Measurements from ENCODE around the gene ERMAP. TPM values are rescaled to one million over a fixed set of nuclear protein-coding genes. Genes with fewer than 3 reads are reported as not detected.

ERMAP gene
- total and polyA plus RNA-seq, 10 donors, result 3.0 to 19.3 (median 13.1) TPM

- intact Hi-C loops (cut with DNase I; ENCODE audit: low total_unique reads), result no loop called here
- Histone ChIP-seq H3K9me3 (no peaks in the 10 kb centered on the region), H3K4me3 (no peak overlapping the region), H3K27ac (no peak overlapping the region), H3K27me3 (replicated peaks in 1 of 7) (peaks cover 0 to 5% (median 0%) of the 10 kb centered on the region in 7 donors), H3K36me3 (no peaks in the 10 kb centered on the region), H3K4me1 (no peaks in the 10 kb centered on the region)
- no peak for DNase-seq
- 84 to 88% (median 86%) methylated on average over 16 of the region's 16 CpGs for WGBS, 5 donors
- TF ChIP-seq CTCF (IDR thresholded peaks at IDR 0.05 in 8 of 11, conservative IDR thresholded peaks at IDR 0.05 in 3 of 11), result no peak
- TF ChIP-seq POLR2A (IDR thresholded peaks at IDR 0.05), result no peak
- TF ChIP-seq POLR2AphosphoS5 (IDR thresholded peaks at IDR 0.05), result no peak
Observed at GRCh38 chr1:42886046-42886739, 69.3 kb downstream of the ERMAP start.

DNA sequence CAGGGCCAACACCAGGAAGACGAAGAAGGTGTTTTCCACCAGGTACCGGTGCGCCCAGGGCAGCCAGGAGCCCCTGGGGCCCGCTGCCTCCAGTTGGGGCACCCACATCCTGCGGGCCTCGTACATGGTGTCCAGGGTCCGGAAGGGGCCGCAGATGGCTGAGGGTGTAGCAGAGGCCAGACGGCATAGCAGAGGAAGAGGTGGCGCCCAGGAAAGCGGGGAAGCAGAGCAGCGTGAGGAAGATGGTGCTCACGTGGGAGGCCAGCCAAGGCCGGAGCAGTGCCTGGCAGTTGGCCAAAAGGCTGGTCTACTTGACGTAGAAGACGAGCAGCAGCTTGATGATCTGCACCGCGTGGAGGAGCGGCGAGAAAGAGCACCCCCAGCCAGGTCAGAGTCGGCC is 69.9 kb downstream of the ERMAP start:
- Histone ChIP-seq H3K4me1 (no peaks in the 10 kb centered on the region), H3K27ac (no peak overlapping the region), H3K36me3 (no peaks in the 10 kb centered on the region), H3K27me3 (replicated peaks in 1 of 7) (peaks cover 0 to 5% (median 0%) of the 10 kb centered on the region in 7 donors), H3K9me3 (no peaks in the 10 kb centered on the region), H3K4me3 (no peak overlapping the region)
- DNase-seq, result no peak
- WGBS, 5 donors, result 75 to 90% (median 86%) methylated on average over 20 to 21 of the region's 21 CpGs
- intact Hi-C loops (cut with DNase I; ENCODE audit: low total_unique reads), result no loop called here
- TF ChIP-seq POLR2AphosphoS5 (IDR thresholded peaks at IDR 0.05) (no peak), POLR2A (IDR thresholded peaks at IDR 0.05) (no peak), CTCF (IDR thresholded peaks at IDR 0.05 in 8 of 11, conservative IDR thresholded peaks at IDR 0.05 in 3 of 11) (no peak)

DNA sequence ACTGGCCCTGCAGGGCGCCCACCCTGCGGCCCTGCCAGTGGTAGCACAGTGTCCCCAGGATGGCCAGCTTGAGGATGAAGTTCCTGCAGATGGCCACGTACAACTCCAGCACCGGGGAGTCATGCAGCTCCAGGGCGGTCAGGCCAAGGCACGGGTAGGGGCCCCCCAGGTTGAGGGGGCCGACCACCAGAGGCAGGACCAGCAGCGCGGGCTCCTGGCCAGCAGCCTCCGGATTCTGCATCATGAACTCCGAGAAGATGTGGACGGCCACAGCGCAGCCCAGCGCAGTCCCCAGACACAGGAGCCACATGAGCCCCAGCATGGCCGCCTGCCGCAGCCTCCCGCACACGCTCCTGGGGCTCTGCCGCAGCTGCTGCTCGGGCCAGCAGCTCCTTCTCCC is 70.4 kb downstream of the ERMAP start:
- TF ChIP-seq CTCF (IDR thresholded peaks at IDR 0.05 in 8 of 11, conservative IDR thresholded peaks at IDR 0.05 in 3 of 11) (no peak), POLR2A (IDR thresholded peaks at IDR 0.05) (no peak), POLR2AphosphoS5 (IDR thresholded peaks at IDR 0.05) (no peak)
- no peak for DNase-seq
- Histone ChIP-seq H3K4me1 (no peaks in the 10 kb centered on the region), H3K27me3 (replicated peaks in 1 of 7) (peaks cover 0 to 5% (median 0%) of the 10 kb centered on the region in 7 donors), H3K9me3 (no peaks in the 10 kb centered on the region), H3K4me3 (no peak overlapping the region), H3K36me3 (no peaks in the 10 kb centered on the region), H3K27ac (no peak overlapping the region)
- intact Hi-C loops (cut with DNase I; ENCODE audit: low total_unique reads), result no loop called here
- 85 to 97% (median 94%) methylated on average over 13 to 20 of the region's 20 CpGs for WGBS, 5 donors

- DNase-seq, result no peak
- intact Hi-C loops (cut with DNase I; ENCODE audit: low total_unique reads), result no loop called here
- Histone ChIP-seq H3K4me3 (no peak overlapping the region), H3K27ac (no peak overlapping the region), H3K4me1 (no peaks in the 10 kb centered on the region), H3K36me3 (no peaks in the 10 kb centered on the region), H3K27me3 (replicated peaks in 1 of 7) (peaks cover 0 to 5% (median 0%) of the 10 kb centered on the region in 7 donors), H3K9me3 (no peaks in the 10 kb centered on the region)
- WGBS, 5 donors, result 84 to 92% (median 88%) methylated on average over 25 to 31 of the region's 31 CpGs
- TF ChIP-seq CTCF (IDR thresholded peaks at IDR 0.05 in 8 of 11, conservative IDR thresholded peaks at IDR 0.05 in 3 of 11), result no peak
- no peak for TF ChIP-seq POLR2A (IDR thresholded peaks at IDR 0.05)
- TF ChIP-seq POLR2AphosphoS5 (IDR thresholded peaks at IDR 0.05), result no peak
Observed at GRCh38 chr1:42888013-42888633, 71.2 kb downstream of the ERMAP start.
